NCI-H524 (cell line): ENCODE data around the gene ELANE.
A peak's percentile ranks its signal among the peaks of the same experiment; 100 is the strongest.
"Not testable (repeated sequence)": the region's sequence is repeated elsewhere in the genome, so short reads cannot be mapped to it uniquely, and the experiment has no call there.

ENCODE experiments used
- DNase-seq, 2 experiments: peaks; one replicate each; lab custom pipeline; 2025; lab: John Stamatoyannopoulos, UW

ELANE gene

GRCh38 chr19:879711-880438, 27.8 kb downstream of the ELANE start:
- DNase-seq = no peak

DNA sequence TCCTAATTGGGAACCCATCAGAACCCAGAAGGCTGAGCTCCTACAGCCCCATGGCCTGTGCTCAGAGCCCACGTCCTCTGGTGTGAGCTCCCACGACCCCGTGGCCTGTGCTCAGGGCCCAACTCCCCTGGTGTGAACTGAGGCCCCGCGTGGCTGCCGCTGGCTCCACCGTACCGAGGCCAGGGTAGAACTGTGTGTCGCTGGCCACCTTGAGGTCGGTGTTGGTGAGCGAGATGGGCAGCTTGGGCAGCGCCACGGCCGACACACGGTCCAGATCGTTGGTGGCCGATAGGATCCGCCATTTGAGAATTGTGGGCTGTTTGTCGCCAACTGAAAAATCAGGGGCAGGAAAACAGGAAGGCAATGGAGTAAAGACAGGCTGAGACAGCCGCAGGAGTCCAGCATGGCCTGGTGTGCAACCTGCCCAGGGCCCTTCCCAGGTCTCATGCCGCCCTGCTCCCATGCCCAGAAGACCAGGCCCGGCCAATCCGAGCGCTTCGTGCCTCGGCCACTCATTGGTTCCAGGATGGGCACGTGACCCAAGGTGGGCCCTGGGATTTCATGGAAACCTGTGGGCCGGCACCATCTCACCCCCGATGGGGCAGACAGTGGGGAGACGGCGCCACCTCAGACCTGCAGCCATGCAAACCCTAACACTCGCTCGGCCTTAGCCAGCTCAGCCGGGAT, 29.4 kb downstream of the ELANE start:
- no peak for DNase-seq

GRCh38 chr19:882871-883497, 30.9 kb downstream of the ELANE start:
- no peak for DNase-seq

DNA sequence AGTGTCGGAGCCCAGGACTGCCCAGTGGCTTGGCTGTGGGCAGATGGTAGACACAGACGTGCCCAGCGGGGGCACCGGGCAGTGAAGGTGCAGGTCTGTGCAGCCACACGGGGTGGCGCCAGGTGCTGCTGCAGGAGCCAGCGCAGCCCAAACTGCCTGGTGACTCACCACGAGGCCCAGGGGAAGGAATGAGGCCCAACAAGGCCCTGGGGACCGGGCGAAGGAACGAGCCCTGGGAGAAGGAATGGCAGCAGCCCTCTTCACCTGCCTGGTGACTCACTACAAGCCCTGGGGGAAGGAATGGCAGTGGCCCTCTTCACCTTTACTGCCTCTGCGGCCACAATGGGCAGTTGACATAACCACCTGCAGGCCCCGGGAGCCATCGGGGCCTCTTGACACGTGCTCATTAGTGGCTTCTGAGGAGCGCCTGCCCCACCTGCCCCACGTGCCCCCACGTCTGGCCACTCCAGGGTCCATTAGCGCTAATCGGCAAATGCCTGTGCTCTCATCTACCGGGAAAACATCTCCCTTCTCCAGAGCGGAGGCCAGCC, 31.6 kb downstream of the ELANE start:
- DNase-seq = peak in 1 of 2 experiments; percentile 78

- no peak for DNase-seq
Measured at GRCh38 chr19:884420-885211, 32.5 kb downstream of the ELANE start.

DNA sequence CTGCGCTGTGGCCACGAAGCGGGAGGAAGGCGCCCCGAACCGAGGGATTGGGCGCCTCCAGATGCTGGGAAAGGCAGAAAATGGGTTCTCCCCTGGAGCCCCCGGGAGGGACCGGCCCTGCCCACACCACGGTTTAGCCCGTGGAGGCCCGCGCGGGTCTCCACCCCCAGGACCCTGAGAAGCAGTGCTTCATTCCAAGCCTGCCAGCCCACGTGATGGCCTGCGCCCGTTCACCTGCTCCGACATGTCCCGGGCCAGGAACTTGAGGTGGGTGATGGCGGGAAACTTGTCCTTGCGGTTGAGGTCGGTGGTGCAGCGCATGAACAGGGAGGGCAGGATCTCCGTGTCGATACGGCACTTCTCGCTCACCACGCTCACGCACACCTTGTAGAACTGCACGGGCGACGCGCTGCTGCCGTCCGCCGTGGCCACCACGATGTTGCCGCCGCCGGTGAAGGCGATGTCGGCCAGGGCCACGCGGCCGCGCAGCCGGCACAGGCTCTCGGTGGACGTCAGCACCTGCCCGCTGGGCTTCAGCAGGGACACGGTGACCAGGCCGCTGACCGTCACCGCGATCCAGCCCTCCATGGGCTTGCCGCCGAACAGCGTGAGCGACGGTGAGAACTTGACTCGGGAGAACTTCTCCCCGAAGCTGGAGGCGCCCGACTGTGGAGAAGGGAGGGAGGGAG, 33.6 kb downstream of the ELANE start:
- no peak for DNase-seq

GRCh38 chr19:887072-887471, 35.0 kb downstream of the ELANE start:
- DNase-seq = no peak

DNA sequence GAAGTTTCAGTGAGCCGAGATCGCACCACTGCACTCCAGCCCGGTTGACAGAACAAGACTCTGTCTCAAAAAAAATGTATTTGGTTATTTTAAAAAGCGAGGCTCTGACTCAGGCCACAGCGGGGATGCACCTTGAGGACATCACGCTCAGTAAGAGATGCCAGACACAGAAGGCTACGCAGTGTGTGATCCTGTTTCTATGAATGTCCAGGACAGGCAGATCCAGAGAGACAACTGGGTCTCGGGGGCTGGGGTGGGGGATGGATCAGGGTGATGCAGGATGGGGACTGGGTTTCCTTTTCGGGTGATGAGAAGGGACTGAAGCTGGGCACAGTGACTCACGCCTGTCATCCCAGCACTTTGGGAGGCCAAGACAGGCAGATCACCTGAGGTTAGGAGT, 35.5 kb downstream of the ELANE start:
- no peak for DNase-seq

- DNase-seq = no peak
Measured at GRCh38 chr19:888581-889385, 36.7 kb downstream of the ELANE start.

GRCh38 chr19:889662-890295, 37.7 kb downstream of the ELANE start:
- no peak for DNase-seq

GRCh38 chr19:890831-891230, 38.7 kb downstream of the ELANE start:
- no peak for DNase-seq

- DNase-seq = not testable (repeated sequence)
Measured at GRCh38 chr19:891421-892200, 39.5 kb downstream of the ELANE start.

- DNase-seq = no peak
Measured at GRCh38 chr19:892243-892893, 40.3 kb downstream of the ELANE start.

DNA sequence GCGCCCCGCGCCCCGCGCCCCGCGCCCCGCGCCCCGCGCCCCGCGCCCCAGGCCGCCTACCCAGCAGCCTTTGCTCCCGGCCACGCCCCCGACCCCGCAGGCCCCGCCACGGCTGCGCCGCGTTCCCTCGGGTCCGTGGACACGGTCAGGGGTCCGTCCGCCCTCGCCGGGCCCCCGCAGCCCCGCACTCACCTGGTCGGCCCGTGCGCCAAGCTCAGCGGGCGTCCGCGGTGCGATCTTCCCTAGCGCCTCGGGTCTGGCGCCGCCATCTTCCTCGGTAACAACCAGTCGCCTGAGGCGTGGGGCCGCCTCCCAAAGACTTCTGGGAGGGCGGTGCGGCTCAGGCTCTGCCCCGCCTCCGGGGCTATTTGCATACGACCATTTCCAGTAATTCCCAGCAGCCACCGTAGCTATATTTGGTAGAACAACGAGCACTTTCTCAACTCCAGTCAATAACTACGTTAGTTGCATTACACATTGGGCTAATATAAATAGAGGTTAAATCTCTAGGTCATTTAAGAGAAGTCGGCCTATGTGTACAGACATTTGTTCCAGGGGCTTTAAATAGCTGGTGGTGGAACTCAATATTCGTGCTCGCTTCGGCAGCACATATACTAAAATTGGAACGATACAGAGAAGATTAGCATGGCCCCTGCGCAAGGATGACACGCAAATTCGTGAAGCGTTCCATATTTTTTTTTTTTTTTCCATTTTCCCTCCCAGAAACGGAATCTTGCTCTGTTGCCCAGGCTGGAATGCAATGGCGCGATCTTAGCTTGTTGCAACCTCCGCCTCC, 41.0 kb downstream of the ELANE start, which contains the start of the genes MED16 and RNU6-9:
TSS of gene MED16 (minus strand) at position 294 of the 796 bp plus-strand sequence. CDS start 2,056 bp downstream, outside the sequence.
TSS of gene RNU6-9 (plus strand) at position 591 of the 796 bp plus-strand sequence.
- peak; percentile 75 to 95 for DNase-seq

DNA sequence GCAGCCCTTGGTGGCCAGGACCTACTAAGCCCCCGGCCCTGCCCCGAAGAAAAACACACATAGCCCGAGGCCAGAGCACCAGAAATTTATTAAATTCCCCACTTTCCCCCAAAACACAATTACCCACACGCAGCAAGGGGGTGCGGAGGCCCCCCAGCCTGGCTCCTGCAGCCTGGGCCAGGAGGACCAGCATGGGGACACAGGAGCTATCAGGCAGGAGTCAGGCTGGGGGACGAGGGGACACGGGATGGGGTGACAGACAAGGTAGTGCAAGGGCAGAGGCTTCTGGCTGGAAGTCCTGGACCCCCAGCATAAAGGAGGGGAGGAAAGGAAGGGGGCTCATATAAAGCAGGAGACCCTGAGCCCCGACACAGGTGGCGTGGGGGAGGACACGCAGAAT, 44.3 kb downstream of the ELANE start:
- DNase-seq = no peak

GRCh38 chr19:896999-897398, 44.9 kb downstream of the ELANE start:
- DNase-seq = no peak

GRCh38 chr19:897442-898039, 45.4 kb downstream of the ELANE start:
- DNase-seq = no peak
